H54 (cell line): ENCODE results near the gene OR4E2.
A peak's percentile ranks its signal among the peaks of the same experiment; 100 is the strongest.

Source experiments
- DNase-seq: peaks from one replicate; pipeline ENCODE4 v3.0.0; 2011; ENCODE audit warnings: low spot score, mixed read lengths; ENCODE audit not compliant: insufficient read length
- FAIRE-seq: peaks from 3 replicates; lab custom pipeline; 2011; peaks lifted over from hg19 to GRCh38; lab: Jason Lieb, UNC
- POLR2A ChIP-seq: IDR thresholded peaks from 2 replicates; pipeline ENCODE4 v1.6.1; 2011; ENCODE audit warnings: low read depth, mild to moderate bottlenecking, low read length

Gene OR4E2

DNA sequence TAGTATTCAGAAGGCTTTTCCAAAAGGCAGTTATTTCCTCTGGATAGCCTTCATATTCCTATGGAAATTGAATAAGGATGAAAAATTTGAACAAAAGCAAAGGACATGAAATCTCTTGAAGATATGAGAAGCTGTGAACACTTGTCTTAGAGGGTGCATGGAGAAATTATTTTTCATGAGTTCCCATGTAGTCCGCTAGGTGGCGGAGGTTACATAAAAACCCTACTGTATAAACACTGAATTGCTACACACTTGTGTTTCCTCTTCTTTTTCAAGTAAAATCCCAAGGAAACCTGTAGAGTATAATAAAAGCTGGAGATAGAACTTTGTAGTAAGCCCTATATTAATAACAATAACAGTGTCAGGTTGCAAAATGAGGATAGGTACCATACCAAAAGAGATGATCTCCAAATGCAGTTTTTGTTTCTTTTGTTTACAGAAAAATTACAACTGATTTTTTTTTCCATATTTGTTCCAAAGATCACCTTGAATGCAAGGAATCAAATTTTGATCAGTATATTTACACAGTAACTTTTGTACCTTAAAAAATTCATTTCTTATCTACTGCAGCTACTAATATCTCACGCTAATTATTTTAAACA is 57.8 kb downstream of the OR4E2 start:
- no peak for TF ChIP-seq POLR2A
- FAIRE-seq (no peak), DNase-seq (peak; percentile 4)

DNA sequence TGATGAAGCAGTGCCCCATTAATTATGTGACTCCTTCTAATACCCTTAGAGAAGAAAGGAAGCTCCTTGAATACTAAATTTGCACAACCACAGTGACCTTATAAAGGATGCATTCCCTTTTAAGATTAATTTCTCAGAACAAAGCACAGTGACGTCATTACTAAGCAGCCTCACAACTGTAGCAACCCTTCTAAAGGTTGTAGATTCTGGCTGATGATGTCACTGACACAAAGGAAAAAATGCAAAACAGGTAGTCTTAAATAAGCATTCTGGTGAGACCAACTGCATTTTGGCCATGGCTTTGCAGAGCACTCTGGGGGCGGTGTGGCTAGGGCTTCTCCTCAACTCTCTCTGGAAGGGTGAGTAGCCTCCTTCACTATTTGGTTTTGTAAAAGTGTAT is 58.4 kb downstream of the OR4E2 start:
- DNase-seq (no peak), FAIRE-seq (no peak)
- TF ChIP-seq POLR2A: no peak

DNA sequence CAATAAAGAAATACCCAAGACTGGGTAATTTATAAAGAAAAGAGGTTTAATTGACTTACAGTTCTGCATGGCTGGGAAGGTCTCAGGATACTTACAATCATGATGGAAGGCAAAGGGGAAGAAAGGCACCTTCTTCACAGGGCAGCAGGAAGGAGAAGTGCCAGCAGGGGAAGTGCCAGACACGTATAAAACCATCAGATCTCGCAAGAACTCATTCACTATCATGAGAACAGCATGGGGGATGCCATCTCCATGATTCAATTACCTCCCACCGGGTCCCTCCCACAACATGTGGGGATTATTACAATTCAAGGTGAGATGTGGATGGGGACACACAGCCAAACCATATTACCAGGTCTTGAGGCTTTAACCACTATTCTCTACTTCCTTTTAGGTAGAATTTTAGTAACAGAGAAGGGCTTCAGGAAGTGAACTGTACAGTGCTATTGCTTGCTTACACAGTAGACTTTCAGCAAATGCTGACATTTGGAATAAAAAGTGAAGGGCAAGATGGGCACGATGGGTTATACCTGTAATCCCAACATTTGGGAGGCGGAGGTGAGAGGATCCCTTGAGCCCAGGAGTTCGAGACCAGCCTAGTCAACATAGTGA is 60.8 kb downstream of the OR4E2 start:
- DNase-seq (no peak), FAIRE-seq (no peak)
- no peak for TF ChIP-seq POLR2A
